Limb (tissue), 2 donors: ENCODE data around the gene GAS6.
A peak's percentile ranks its signal among the peaks of the same experiment; 100 is the strongest.

ENCODE experiments used
- DNase-seq, 2 donors: peaks; one replicate each; pipeline ENCODE4 v3.0.0-alpha.2; 2016; ENCODE audit errors: extremely low spot score in 2 of 2

The GAS6 gene

DNA sequence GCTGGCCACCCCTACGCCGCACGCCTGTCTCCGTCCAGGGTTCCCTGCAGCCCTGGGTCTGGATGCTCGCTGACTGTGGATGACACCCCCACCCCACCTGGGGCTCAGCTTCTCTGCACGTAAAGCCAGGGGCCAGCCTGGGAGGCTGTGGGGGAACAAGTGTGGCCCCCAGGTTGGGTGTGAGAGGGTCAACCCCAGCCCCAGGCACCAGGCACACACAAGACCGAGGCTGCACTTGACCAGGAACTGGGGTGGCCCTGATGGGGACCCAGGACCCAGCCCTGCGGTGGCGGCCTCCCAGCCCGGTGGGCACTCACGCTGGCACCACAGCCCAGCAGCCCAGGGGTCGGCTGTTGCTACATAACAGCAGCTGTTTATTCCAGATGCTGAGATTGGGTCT lies 41.6 kb downstream of the GAS6 start:
- DNase-seq, result no peak

DNA sequence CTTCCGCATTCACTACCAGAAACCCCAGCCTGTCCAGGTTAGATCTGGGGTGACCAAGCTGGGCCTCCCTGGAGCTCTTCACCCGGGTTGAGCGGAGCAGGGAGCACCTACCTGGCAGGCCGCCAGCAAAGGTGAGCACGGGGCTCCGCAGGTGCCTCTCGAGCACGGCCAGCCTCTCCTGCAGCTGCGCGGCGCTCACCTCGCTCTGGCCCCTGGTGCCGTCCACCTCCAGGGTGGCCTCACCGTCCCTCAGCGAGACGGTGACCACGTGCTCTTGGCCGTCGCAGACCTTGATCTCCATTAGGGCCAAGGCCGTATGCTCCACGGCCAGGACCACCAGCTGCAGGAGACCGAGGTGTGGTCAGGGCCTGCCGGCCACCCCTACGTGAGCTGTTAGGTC lies 42.0 kb downstream of the GAS6 start:
- DNase-seq, result no peak

DNA sequence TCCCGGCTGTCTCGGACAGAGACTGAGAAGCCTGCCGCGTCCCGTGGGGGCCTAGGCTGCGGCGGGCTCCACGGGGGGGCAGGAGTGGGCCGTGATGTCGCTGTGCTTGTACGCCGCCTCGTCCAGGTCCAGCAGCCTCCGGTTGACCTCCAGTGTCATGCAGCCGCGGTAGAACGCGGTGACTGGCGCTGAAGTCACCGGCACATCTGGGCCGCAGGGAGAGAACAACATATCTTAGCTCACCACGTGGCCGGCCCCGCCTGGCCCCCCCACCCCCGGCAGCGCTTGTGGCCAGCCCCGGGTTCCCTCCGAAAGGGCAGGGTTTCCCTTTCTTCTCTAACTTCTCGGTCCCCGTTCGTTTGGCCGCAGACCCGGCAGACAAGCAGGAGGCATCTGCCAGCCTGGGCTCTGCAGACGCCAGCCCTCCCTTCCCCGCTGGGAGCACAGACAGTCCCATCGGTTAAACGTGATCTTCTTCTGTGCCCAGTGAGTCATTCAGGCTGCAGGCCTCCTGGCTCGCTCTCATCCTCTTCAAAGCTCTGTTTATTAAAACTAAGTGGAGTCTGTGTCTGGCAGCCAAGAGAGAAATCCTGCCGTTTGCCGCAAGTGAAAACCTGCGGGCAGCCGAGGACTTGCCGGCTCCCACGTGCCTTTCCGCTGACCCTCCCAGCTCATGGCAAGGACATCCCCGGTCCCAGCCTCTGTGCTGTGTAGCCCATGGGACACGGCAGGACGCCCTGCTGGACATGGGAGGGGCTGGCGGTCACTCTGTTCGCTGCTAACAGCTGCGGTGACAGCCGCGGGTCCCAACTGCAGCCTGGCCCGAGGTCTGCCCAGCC lies 42.8 kb downstream of the GAS6 start:
- DNase-seq, result peak; percentile 46 to 60

DNA sequence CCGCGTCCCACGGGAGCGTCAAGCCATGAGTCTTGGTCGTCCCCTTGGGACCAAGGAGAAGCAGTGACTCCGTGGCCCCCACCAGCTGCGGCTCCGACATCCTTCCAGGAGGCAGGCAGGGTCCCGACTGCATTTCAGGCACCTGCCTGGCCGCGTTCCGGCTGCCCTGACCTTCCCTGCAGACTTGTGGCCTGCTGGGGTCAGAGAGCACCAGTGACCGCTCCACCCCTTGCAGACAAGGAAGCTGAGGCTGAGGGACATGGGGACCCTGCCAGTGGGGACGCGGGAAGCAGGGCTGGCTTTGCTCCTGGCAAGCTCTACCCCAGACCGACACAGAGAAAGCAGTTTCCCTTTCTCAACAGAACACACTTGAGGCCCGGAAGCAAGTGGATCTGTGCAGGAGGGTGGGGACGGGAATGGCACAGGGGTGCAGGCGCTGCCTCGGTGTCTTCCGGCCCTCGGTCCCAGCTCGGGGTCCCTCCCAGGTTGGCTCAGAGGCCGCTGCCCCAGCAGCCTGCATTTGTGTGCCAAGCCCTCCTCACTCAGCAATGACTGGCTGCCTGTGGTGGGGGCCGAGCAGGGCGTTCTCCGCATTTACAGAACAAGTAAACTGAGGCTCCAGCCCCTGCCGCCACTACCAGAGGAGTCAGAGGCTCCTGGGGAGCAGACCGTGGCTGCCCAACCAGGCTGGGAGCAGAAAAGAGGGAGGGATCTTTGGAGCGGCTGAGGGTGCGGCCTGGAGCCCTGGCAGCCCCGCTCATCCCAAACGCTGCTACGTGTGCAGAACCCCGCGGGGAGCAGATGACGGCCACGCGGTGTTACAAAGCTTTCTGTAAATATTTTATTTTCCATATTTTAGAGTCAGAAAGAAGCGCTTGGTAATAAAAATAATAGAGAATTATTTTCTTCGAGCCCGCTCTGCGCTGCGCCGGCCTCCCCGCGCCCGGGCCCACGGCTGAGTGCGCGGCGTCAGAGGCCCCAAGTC lies 43.9 kb downstream of the GAS6 start:
- DNase-seq, result no peak

DNA sequence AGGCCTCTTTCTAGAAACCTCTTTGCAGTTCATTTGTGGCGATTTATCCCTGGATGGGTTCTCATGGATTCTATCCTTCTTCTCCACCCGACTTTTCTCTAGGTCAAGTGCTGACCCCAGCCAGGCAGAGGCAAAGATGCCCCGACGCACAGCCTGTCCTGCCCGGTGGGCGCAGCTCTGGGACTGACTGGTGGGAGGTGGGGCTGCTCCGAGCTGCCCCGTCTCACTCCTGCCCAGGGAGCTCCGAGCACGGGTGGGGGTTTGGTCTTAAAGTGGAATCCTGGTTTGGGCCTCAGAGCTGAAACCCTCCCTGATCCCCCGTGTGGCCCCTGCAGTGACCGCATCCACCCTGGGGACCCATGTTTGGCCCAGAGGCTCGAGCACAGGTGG lies 44.5 kb downstream of the GAS6 start:
- DNase-seq, result no peak

DNA sequence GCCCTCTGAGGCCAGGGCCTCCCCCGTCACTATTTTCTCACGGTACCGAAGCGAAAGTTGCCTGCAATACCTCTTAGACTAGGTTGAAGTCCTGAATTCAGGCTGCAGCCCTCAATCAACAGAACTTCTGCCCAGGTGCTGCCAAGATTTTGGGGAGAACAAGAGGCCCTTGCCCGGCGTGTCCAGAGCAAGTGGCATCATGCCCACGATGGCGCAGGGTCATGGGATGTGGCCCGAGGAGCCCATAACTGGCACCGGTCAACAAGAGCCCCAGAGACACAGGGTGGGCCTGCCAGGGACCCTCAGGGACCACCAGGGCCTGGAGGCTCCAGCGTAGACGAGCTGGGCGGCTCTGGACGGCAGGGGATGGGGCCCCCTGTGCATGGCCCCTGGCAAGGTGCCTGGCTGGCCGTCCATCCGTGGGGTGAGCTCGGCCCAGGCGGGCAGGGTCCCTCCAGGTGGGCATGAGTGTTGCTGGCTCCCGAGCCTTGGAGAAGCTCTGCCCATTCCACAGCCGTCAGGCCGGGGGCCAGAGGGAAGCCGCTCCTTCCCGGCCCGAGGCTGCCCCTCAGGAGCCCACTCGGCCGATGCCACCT lies 45.1 kb downstream of the GAS6 start:
- DNase-seq, result no peak

DNA sequence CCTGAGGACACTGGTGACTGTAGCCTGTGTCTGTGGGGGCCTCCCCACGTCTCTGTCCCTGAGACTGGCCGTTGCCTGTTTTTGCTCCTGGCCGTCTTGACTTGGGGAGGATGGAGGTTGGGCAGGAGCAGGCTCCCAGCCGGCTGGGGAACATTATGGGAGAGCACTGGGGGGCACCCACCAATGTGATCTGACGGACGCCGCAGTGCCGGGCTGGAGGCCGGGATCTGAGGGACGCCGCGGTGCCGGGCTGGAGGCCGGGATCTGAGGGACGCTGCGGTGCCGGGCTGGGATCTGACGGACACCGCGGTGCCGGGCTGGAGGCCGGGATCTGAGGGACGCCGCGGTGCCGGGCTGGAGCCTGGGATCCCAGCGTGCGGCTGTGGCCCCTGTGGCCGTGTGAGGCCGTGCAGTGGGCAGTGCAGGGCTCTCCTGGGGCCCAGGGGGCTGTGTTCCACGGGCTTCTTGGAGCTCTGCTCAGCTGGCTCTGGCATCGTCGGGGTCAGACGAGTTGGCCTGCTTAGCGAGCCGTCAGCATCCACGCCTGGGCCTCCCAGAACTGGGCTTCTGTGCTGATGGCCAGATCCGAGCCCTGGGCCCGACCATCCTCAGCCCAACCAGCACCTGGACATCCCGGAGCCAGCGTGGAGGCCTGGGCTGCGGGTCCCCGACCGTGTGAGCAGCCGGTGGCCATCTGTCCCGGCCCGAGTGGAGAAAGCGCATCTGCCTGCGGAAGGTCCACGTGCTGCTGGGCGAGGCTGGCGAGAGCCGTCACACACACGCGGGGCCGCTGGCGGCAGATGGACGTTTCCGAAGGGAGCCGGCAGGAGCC lies 45.8 kb downstream of the GAS6 start:
- no peak for DNase-seq

DNA sequence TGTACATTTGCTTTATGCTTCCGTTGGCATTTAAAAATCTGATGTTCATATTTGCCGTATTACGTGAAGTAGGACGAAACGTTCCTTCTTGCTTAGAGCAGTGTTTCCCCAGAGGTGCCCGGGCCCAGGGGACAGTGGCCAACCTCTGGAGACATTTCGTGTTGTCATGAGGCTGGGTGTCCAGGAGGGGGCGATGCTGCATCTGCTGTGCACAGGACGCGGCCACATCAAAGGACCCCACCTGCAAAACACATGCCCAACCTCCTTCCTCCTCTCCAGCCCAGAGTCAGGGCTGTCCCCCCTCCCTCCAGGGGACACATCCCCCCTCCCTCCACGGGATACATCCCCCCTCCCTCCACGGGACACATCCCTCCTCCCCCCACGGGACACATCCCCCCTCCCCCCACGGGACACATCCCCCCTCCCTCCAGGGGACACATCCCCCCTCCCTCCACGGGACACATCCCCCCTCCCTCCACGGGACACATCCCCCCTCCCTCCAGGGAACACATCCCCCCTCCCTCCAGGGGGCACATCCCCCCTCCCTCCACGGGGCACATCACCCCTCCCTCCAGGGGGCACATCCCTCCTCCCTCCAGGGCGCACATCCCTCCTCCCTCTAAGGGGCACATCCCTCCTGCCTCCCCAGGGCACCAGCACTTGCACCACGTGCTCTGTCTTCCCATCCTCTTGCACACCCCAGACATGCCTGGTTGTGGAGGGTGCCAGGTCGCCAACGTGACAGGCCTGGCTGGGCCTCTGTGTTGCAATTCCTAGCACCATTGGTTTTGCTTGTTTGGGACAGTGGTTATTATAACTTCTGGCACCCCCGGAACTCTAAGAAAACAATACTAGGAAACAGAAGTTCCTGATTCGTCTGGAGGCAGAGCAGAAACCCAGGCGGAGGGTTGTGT lies 46.7 kb downstream of the GAS6 start:
- peak in 1 of 2 donors; percentile 85 for DNase-seq

DNA sequence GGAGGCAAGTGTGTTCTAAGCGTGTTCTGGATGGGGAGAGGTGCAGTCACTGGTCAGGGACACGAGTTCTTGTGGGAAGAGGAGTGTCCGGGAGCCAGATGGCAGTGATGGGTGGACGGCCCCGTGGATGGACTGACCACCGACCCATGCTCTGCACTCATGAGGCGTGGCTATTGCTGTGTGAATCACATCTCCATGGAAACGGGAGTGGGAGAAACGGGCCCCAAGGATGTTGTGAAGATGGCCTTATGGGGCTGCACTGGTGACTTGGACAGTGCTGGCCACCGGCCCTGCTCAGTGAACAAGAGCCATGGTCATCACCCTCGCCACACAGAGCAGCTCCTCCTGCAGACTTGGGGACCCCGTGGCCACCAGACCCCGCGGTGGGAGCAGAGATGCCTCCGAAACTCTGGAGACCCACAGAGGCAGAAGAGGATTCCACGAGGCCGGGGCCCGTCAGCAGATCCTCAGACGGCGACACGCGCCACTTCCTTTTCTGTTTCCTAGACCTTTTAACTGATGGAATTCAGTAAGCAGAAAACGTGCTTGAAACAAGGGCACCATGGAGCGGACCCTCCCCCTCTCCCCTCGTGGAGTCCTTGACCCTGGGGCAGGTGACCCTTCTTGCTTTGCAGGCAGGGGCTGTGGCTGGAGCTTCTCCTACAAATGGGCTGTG lies 47.5 kb downstream of the GAS6 start:
- DNase-seq, result no peak

DNA sequence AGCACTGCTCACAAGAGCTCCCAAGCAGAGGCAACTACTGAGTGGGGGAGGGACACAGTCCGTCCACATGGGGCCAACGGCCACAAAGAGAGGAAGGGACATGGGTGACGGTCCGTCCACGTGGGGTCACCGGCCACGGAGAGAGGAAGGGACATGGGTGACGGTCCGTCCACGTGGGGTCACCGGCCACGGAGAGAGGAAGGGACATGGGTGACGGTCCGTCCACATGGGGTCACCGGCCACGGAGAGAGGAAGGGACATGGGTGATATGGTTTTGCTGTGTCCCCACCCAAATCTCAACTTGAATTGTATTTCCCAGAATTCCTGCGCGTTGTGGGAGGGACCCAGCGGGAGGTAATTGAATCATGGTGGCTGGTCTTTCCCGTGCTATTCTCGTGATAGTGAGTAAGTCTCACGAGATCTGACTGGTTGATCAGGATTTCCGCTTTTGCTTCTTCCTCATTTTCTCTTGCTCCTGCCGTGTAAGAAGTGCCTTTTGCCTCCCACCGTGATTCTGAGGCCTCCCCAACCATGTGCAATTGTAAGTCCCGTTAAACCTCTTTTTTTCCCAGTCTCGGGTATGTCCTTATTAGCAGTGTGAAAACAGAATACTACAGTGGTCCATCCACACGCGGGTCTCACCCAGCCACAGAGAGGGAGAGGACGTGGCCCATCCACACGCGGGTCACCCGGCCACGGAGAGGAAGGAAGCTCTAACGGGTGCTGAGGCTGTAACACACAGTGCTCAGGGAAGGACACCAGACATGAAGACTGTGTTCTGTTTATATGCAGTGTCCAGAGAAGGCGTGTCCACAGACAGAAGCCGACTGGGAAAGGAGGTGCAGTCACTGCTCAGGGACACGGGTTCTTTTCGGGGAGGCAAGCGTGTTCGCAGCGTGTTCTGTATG lies 48.5 kb downstream of the GAS6 start:
- no peak for DNase-seq

DNA sequence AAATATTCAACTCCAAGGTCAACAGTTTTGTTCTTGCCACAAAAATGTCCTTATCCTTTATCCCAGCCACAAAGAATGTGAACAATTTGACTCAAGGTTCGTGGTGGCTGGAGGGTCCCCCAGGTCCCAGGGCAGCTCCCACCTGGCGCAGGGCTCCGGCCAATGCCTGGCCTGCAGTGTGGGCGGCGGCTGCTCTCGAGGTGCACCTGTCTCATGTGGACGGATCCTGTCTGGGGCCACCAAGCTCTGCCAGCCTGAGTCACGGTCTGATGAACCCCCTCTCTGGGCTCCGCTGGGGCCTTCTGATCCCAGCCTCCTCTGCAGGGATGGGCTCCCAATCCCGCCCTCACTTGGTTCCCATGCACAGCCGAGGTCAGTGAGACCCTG lies 49.4 kb downstream of the GAS6 start:
- no peak for DNase-seq

DNA sequence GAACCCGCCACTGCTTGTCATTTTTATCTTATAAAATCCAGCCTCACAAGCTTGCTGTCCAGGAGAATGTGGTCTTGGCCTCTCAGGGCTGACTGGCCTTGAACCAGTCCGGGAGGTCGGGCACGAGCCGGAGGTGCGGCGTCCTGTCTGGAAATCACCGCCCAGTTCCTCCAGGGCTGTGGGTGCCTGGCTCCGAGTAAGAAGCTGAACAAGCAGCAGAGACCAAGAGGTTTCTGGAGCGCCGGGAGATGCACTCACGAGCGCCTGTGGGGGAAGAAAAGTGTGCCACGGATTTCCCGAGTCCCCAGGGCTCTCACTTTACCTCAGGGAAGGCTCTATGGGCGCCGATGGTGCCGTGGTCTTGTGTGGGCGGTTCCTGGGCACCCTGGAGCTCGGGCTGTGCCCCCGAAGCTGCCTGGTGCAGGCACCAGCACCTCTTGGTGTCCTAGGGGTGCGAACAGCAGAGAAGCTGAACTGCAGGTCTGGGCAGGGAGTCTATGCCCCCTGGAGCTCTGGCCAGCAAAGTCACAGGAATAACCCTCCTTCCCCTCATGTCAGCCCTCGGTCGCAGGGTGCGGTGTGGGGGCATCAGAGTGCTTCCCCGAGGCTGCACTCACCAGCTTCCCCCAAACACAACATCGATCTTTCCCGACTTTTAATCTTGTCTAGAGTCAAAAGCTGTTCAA lies 50.0 kb downstream of the GAS6 start:
- no peak for DNase-seq

DNA sequence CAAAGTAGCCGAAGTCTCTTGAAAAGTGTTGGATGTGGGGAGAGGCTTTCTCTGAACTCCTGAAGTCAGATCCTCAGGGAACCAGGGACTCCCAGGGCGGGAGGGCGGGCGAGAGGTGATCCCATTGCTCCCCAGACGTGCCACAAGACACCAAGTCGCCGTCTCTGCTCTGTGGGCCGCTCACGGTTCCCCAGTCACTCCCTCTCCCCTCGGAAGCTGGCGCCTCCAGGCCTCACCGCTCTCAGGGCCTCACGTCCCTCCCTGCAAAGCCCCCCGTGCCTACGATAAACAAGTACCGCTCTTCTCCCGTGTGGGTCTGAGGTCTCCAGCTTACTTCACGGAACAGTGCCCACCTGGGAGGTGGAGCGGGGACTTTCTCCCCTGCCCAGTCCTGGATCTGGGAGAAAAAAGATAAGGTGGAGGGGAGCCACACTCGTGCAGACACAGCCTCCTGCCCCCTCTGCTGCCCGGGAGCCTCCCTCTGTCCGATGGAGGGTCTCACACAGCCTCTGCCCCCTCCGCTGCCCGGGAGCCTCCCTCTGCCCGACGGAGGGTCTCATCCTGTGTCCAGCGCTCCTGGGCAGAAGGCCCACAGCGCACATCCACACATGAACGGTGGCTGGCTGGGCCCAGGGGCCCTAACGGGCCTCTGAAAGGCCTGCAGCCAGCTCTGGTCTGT lies 50.7 kb downstream of the GAS6 start:
- no peak for DNase-seq

DNA sequence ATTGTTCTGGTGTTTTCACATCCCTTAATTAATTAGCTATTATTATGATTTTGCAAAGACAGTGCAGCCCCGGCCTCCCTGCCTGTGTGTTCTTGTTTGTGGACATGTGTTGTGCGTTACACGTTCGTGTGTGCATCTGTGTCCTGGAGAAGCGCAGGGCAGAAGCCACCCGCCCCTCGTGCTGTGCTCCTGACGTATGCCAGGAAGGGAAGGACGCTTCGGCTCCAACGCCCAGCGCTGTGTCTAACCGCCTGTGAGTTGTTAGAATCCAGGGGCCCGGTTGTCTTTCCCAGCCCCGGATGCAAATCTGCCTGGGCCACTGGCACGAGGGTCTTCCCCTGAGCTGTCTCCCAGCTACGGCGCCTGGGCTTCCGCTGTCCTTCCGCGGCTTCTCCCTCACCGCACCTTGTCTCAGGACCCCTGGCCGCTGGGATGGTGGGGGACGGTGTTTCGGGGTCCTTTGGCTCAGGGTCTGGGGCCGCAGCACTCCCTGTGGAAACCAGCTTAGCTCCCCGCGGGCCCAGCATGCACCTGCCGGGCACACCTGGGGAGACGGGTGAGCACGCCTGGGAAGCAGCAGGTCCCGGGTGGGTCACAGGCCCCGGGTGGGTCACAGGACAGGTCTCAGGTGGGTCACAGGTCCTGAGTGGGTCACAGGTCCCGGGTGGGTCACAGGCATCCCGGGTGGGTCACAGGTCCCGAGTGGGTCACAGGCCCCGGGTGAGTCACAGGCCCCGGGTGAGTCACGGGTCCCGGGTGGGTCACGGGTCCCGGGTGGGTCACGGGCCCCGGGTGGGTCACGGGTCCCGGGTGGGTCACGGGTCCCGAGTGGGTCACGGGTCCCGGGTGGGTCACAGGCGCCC lies 51.5 kb downstream of the GAS6 start:
- no peak for DNase-seq

DNA sequence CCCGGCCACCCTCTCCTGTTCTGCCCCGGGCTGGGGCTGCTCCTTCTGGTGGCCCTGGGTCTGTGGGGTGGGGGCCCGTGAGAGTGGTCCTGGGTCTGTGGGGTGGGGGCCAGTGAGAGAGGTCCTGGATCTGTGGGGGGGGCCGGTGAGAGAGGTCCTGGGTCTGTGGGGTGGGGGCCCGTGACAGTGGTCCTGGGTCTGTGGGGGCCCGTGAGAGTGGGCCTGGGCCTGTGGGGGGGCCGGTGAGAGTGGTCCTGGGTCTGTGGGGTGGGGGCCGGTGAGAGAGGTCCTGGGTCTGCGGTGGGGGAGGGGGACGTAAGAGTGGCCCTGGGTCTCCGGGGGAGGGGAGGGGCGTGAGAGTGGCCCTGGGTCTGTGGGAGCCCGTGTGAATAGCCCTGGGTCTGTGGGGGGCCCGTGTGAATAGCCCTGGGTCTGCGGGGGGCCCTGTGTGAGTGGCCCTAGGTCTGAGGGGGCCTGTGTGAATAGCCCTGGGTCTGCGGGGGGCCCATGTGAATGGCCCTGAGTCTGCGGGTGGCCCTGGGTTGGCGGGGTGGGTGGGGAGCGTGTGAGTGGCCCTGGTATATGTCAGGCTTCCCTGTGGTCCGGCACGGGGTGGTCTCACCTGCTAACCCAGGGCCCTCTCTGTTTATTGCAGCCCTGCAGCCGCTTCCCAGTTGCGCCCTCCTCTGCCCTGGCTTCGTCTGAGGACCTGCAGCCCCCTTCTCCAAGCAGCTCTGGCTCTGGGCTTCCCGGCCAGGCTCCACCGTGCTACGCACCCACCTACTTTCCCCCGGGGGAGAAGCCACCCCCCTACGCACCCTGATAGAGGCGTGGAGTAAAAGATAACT lies 52.6 kb downstream of the GAS6 start:
- no peak for DNase-seq
